HG03575 (cell line): ENCODE measurements around the gene SERINC3.

Experiments used
- ATAC-seq: cut with Tn5 transposase; IDR thresholded peaks from one replicate; pipeline ENCODE4 v1.9.1; 2021; ENCODE audit not compliant: unreplicated experiment, insufficient number of reproducible peaks, low FRiP score; ENCODE audit errors: extremely low read depth

The SERINC3 gene

GRCh38 chr20:44537993-44538392, 16.1 kb upstream of the SERINC3 start:
- no peak for ATAC-seq

GRCh38 chr20:44536175-44536574, 14.3 kb upstream of the SERINC3 start:
- ATAC-seq: no peak

DNA sequence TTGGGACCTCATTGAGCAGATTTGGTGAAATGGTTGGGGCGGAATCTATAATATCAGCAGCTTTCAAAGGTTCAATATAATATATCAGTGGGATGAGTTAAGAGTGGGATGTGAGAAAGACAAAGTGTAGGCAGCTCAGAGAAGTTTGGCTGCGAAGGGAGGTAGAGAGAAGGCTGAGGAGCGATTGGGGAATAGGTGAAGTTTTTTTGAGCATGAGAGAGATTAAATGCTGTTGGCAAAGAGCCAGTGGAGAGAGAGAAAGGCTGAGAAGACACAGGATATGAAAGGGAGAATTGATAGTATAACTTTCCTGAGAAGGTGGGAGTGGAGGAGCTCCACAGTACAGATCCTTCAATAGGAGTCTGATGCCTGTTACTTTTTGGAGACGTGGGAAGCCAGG, 12.1 kb upstream of the SERINC3 start:
- no peak for ATAC-seq

GRCh38 chr20:44532981-44533331, 11.1 kb upstream of the SERINC3 start:
- ATAC-seq: no peak

- no peak for ATAC-seq
Observed at GRCh38 chr20:44532259-44532980, 10.6 kb upstream of the SERINC3 start.

DNA sequence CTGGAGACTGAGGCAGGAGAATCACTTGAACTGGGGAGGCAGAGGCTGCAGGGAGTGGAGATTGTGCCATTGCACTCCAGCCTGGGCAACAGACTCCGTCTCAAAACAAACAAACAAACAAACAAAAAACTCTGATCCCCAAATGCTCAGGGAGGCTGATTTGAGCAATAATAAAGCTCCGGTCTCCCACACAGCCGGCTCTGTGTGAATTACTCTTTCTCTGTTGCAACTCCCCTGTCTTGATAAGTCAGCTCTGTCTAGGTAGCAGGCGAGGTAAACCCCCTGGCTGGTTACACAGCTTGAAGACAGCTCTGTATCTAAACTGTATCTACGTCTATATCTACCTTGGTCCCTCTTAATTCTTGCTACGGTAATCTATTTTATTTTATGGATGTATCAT, 6.4 kb upstream of the SERINC3 start:
- no peak for ATAC-seq

DNA sequence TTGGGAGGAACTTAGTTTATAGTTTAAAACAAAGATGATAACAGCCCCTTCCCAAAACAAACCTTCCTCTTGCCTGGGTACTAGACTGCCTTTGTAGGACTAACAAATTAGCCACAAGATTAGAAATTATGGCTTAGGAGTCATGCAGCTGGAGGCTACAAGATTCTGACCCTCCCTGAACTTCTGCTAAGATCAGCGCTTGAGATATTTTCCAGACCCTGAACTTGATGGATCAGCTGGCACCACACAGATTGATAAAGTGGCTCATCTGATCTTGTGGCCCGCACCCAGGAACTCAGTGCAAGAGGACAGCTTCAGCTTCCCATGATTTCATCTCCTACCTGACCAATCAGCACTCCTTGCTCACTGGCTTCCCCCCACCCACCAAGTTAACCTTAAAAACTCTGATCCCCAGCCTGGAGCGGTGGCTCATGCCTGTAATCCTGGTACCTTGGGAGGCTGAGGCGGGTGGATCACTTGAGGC, 5.9 kb upstream of the SERINC3 start:
- ATAC-seq: no peak

GRCh38 chr20:44526129-44526528, 4.3 kb upstream of the SERINC3 start:
- no peak for ATAC-seq

DNA sequence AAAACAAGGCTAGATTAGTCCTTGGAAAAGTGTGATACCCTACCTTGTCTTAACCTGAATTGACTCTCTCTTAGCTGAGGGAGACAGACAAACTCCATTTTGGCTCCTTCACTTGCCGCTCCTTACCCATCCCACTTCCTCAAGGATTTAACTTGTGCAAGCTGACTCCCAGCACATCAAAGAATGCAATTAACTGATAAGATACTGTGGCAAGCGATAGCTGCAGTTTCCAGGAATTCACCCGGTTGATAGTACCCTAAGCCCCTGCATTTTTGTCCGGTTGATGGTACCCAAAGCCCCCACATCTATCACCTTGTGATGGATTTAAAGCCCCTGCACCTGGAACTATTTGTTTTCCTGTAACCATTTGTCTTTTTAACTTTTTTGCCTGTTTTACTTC, 1.9 kb upstream of the SERINC3 start:
- ATAC-seq: no peak

GRCh38 chr20:44522841-44523240, 971 bp upstream of the SERINC3 start:
- no peak for ATAC-seq

- no peak for ATAC-seq
Observed at GRCh38 chr20:44520881-44521280, 989 bp downstream of the SERINC3 start.

GRCh38 chr20:44518248-44518647, 3.6 kb downstream of the SERINC3 start:
- no peak for ATAC-seq

- no peak for ATAC-seq
Observed at GRCh38 chr20:44517454-44517853, 4.4 kb downstream of the SERINC3 start.

DNA sequence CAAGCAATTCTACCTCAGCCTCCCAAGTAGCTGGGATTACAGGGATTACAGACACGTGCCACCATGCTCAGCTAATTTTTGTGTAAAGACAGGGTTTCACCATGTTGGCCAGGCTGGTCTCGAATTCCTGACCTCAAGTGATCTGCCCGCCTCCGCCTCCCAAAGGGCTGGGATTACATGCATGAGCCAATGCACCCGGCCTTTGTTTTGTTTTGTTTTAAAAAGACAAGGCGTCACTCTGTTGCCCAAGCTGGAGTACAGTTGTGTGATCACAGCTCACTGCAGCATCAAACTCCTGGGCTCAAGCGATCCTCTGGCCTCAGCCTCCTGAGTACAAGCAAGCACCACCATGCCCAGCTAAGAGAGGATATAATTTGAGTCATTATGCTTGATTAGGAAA, 5.4 kb downstream of the SERINC3 start:
- no peak for ATAC-seq

DNA sequence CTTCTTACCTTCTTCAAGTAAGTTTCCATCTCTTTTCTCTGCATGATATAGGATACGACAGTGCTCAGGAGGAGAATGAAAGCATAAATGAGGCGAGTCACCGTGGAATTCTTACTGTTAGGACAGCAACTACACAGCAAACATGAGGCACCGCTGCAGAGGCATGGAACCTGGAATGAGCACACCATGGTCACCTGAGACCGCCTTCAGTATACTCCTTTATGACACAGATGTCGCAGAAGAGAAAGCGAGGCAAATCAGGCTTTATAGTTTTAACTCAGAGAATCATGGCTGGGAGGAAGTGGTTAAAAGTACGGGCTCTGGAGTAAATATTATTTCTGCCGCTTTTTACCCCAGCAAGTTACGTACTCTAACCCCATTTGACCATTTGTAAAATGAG, 8.0 kb downstream of the SERINC3 start:
- ATAC-seq: no peak

DNA sequence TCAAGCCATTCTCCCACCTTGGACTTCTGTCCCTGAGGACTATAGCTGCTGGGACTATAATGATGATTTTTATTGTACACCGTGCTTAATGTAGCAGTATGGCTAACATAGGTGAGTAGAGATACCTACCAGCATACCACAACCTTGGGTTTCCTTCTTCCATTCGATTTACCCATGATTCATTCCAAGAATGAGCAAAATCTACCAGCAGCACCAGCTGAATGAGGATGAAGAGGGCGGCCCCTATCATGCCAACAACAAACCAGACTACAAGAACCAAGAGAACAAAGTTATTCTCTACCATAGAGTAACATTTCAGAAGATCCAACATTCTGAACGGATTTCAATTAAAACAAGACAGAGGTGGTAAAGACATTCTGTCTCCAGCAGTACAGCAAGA, 12.1 kb downstream of the SERINC3 start:
- ATAC-seq: no peak

GRCh38 chr20:44504402-44505307, 17.2 kb downstream of the SERINC3 start:
- no peak for ATAC-seq

- ATAC-seq: no peak
Observed at GRCh38 chr20:44502968-44503367, 18.9 kb downstream of the SERINC3 start.

DNA sequence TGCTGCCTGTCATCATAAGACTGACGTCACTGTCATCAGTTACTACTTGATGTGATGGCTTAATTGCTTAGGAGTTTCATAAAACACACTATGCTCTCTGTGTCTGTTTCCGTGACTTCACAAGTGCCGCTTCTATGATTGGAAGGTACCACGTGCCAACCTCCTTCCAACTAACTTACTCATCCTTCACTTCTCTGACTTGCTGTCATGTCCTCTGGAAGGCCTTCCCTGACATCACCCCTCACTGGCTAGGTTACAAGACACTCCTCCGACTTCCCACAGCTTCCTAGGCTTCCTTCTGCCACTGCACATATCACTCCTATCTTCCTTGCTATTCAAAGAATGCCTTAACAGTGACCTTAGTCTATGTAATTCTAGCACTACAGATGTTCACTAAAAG, 20.4 kb downstream of the SERINC3 start:
- no peak for ATAC-seq

- ATAC-seq: no peak
Observed at GRCh38 chr20:44500221-44500620, 21.6 kb downstream of the SERINC3 start.
